GM12865 (cell line): Measurements from ENCODE around the gene NPR1.
"Not testable (repeated sequence)": the region's sequence is repeated elsewhere in the genome, so short reads cannot be mapped to it uniquely, and the experiment has no call there.

Experiments used
- DNase-seq: peaks from one replicate; pipeline ENCODE4 v3.0.0; 2010; ENCODE audit warnings: low read depth
- H3K4me3 ChIP-seq: 2 replicates; pipeline ENCODE4 v1.5.1; 2011; ENCODE audit warnings: mild to moderate bottlenecking, low read depth, low read length, control low read depth
- CTCF ChIP-seq: IDR thresholded peaks from 2 replicates; pipeline ENCODE4 v1.5.1; 2011; ENCODE audit warnings: low read length, control low read depth, low read depth, inconsistent platforms; ENCODE audit not compliant: insufficient read depth; ENCODE audit errors: missing control alignments

NPR1 gene

GRCh38 chr1:153659175-153659534, 19.3 kb upstream of the NPR1 start:
- TF ChIP-seq CTCF = no peak
- DNase-seq = no peak
- H3K4me3 ChIP-seq = peak overlapping the region; percentile 76

- TF ChIP-seq CTCF = no peak
- peak overlapping the region; percentile 76 for H3K4me3 ChIP-seq
- no peak for DNase-seq
Measured at GRCh38 chr1:153659656-153660055, 18.8 kb upstream of the NPR1 start.

GRCh38 chr1:153661111-153661708, 17.3 kb upstream of the NPR1 start:
- H3K4me3 ChIP-seq = no peak overlapping the region
- peak; percentile 18 for DNase-seq
- no peak for TF ChIP-seq CTCF

- H3K4me3 ChIP-seq = no peak overlapping the region
- no peak for TF ChIP-seq CTCF
- DNase-seq = no peak
Measured at GRCh38 chr1:153662269-153662668, 16.2 kb upstream of the NPR1 start.

GRCh38 chr1:153663211-153663610, 15.3 kb upstream of the NPR1 start:
- no peak overlapping the region for H3K4me3 ChIP-seq
- TF ChIP-seq CTCF = no peak
- no peak for DNase-seq

- DNase-seq = no peak
- TF ChIP-seq CTCF = no peak
- no peak overlapping the region for H3K4me3 ChIP-seq
Measured at GRCh38 chr1:153667439-153667838, 11.0 kb upstream of the NPR1 start.

GRCh38 chr1:153668672-153669071, 9.8 kb upstream of the NPR1 start:
- H3K4me3 ChIP-seq, DNase-seq: not testable (repeated sequence)
